ENCODE data around the gene DPP10.

DPP10 gene

GRCh38 chr2:114805195-114805594, 362.8 kb downstream of the DPP10 start:
- DNase-seq (ENCODE audit: low read depth in 2 of 2) = no peak

- no peak for DNase-seq (ENCODE audit: low read depth in 2 of 2)
Measured at GRCh38 chr2:114810092-114810491, 367.7 kb downstream of the DPP10 start.

- no peak for DNase-seq (ENCODE audit: low read depth in 2 of 2)
Measured at GRCh38 chr2:114812261-114812660, 369.8 kb downstream of the DPP10 start.

GRCh38 chr2:114814355-114814754, 371.9 kb downstream of the DPP10 start:
- DNase-seq (ENCODE audit: low read depth in 2 of 2) = no peak

GRCh38 chr2:114821055-114821454, 378.6 kb downstream of the DPP10 start:
- DNase-seq (ENCODE audit: low read depth in 2 of 2) = no peak

GRCh38 chr2:114843963-114844362, 401.5 kb downstream of the DPP10 start:
- DNase-seq (ENCODE audit: low read depth in 2 of 2) = no peak

- no peak for DNase-seq (ENCODE audit: low read depth in 2 of 2)
Measured at GRCh38 chr2:114857196-114857595, 414.8 kb downstream of the DPP10 start.

GRCh38 chr2:114859726-114860510, 417.5 kb downstream of the DPP10 start:
- no peak for DNase-seq (ENCODE audit: low read depth in 2 of 2)

GRCh38 chr2:114862243-114862642, 419.8 kb downstream of the DPP10 start:
- no peak for DNase-seq (ENCODE audit: low read depth in 2 of 2)

GRCh38 chr2:114864901-114865300, 422.5 kb downstream of the DPP10 start:
- no peak for DNase-seq (ENCODE audit: low read depth in 2 of 2)

- no peak for DNase-seq (ENCODE audit: low read depth in 2 of 2)
Measured at GRCh38 chr2:114880046-114880445, 437.6 kb downstream of the DPP10 start.

GRCh38 chr2:114919985-114920384, 477.5 kb downstream of the DPP10 start:
- DNase-seq (ENCODE audit: low read depth in 2 of 2) = no peak

- no peak for DNase-seq (ENCODE audit: low read depth in 2 of 2)
Measured at GRCh38 chr2:114922076-114922475, 479.6 kb downstream of the DPP10 start.

- DNase-seq (ENCODE audit: low read depth in 2 of 2) = no peak
Measured at GRCh38 chr2:114925296-114926255, 483.1 kb downstream of the DPP10 start.

- no peak for DNase-seq (ENCODE audit: low read depth in 2 of 2)
Measured at GRCh38 chr2:114926303-114926702, 483.9 kb downstream of the DPP10 start.

- no peak for DNase-seq (ENCODE audit: low read depth in 2 of 2)
Measured at GRCh38 chr2:114929225-114929624, 486.8 kb downstream of the DPP10 start.

- no peak for DNase-seq (ENCODE audit: low read depth in 2 of 2)
Measured at GRCh38 chr2:114933671-114934241, 491.3 kb downstream of the DPP10 start.

GRCh38 chr2:114935031-114935430, 492.6 kb downstream of the DPP10 start:
- DNase-seq (ENCODE audit: low read depth in 2 of 2) = no peak

- DNase-seq (ENCODE audit: low read depth in 2 of 2) = no peak
Measured at GRCh38 chr2:114937366-114937930, 495.0 kb downstream of the DPP10 start.

- no peak for DNase-seq (ENCODE audit: low read depth in 2 of 2)
Measured at GRCh38 chr2:114940785-114941458, 498.5 kb downstream of the DPP10 start.

GRCh38 chr2:114949228-114949804, 506.9 kb downstream of the DPP10 start:
- no peak for DNase-seq (ENCODE audit: low read depth in 2 of 2)
